SW480 (cell line): Measurements from ENCODE around the gene CYP8B1.
A peak's percentile ranks its signal among the peaks of the same experiment; 100 is the strongest.
"Not testable (repeated sequence)": the region's sequence is repeated elsewhere in the genome, so short reads cannot be mapped to it uniquely, and the experiment has no call there.

ENCODE experiments used
- DNase-seq: peaks from one replicate; pipeline ENCODE4 v3.0.0-alpha.2; 2016; ENCODE audit warnings: low spot score

CYP8B1 gene

GRCh38 chr3:42886294-42886822 lies 10.7 kb upstream of the CYP8B1 start:
- peak; percentile 26 for DNase-seq

GRCh38 chr3:42884324-42884723 lies 8.6 kb upstream of the CYP8B1 start:
- no peak for DNase-seq

GRCh38 chr3:42883251-42883930 lies 7.7 kb upstream of the CYP8B1 start:
- not testable (repeated sequence) for DNase-seq

GRCh38 chr3:42880601-42881451 lies 5.1 kb upstream of the CYP8B1 start:
- peak; percentile 85 for DNase-seq

GRCh38 chr3:42880183-42880582 lies 4.5 kb upstream of the CYP8B1 start:
- no peak for DNase-seq

GRCh38 chr3:42877881-42878280 lies 2.2 kb upstream of the CYP8B1 start:
- DNase-seq: no peak

- DNase-seq: no peak
Measured at GRCh38 chr3:42876940-42877720, 1.5 kb upstream of the CYP8B1 start.

- no peak for DNase-seq
Measured at GRCh38 chr3:42876401-42876800, 722 bp upstream of the CYP8B1 start.

GRCh38 chr3:42874749-42875148 lies 930 bp downstream of the CYP8B1 start:
- DNase-seq: no peak

GRCh38 chr3:42873221-42873982 lies 2.3 kb downstream of the CYP8B1 start:
- no peak for DNase-seq

- DNase-seq: no peak
Measured at GRCh38 chr3:42872718-42873117, 3.0 kb downstream of the CYP8B1 start.

- no peak for DNase-seq
Measured at GRCh38 chr3:42871592-42872196, 4.0 kb downstream of the CYP8B1 start.

GRCh38 chr3:42868841-42869240 lies 6.8 kb downstream of the CYP8B1 start:
- no peak for DNase-seq

GRCh38 chr3:42867138-42867537 lies 8.5 kb downstream of the CYP8B1 start:
- no peak for DNase-seq

GRCh38 chr3:42865256-42865655 lies 10.4 kb downstream of the CYP8B1 start:
- no peak for DNase-seq

GRCh38 chr3:42864321-42864950 lies 11.2 kb downstream of the CYP8B1 start:
- DNase-seq: no peak

GRCh38 chr3:42856544-42856943 lies 19.1 kb downstream of the CYP8B1 start:
- no peak for DNase-seq

GRCh38 chr3:42855547-42856380 lies 19.9 kb downstream of the CYP8B1 start:
- DNase-seq: no peak

- no peak for DNase-seq
Measured at GRCh38 chr3:42855219-42855546, 20.5 kb downstream of the CYP8B1 start.

- DNase-seq: no peak
Measured at GRCh38 chr3:42853739-42854302, 21.9 kb downstream of the CYP8B1 start.
